Spleen (tissue), 11 donors: Measurements from ENCODE around the gene ATG5. TPM values are rescaled to one million over a fixed set of nuclear protein-coding genes. Genes with fewer than 3 reads are reported as not detected.

Experiments used
- DNase-seq: peaks from one replicate; pipeline ENCODE4 v3.0.0-alpha.2; 2020
- H3K27ac ChIP-seq, 8 donors: fragments of 200-600 bp; sonication (generic) in 7 of 8; 1 replicate in 4 of 8; 2 replicates in 4 of 8; pipeline versions ENCODE4 v1.5.0 to v1.8.0; 2016 to 2021; ENCODE audit warnings: inconsistent platforms in 4 of 8, mild to moderate bottlenecking in 4 of 8, moderate library complexity in 1 of 8
- H3K27me3 ChIP-seq, 7 donors: fragments of 200-600 bp; sonication (generic) in 6 of 7; replicated peaks in 1 of 7; 1 replicate in 4 of 7; 2 replicates in 3 of 7; pipeline versions ENCODE4 v1.5.0 to v1.8.0; 2016 to 2021; ENCODE audit warnings: inconsistent platforms in 3 of 7, mild to moderate bottlenecking in 1 of 7
- H3K36me3 ChIP-seq, 6 donors: fragments of 200-600 bp; sonication (generic) in 5 of 6; 1 replicate in 4 of 6; 2 replicates in 2 of 6; pipeline versions ENCODE4 v1.5.0 to v1.8.0; 2016 to 2021; ENCODE audit warnings: inconsistent platforms in 2 of 6
- H3K4me1 ChIP-seq, 6 donors: fragments of 200-600 bp; sonication (generic) in 5 of 6; 1 replicate in 3 of 6; 2 replicates in 3 of 6; pipeline versions ENCODE4 v1.5.0 to v1.8.0; 2016 to 2021; ENCODE audit warnings: inconsistent platforms in 3 of 6
- H3K4me3 ChIP-seq, 8 donors: fragments of 200-600 bp; sonication (generic) in 7 of 8; 1 replicate in 4 of 8; 2 replicates in 4 of 8; pipeline versions ENCODE4 v1.5.0 to v1.8.0; 2016 to 2021; ENCODE audit warnings: inconsistent platforms in 4 of 8, mild to moderate bottlenecking in 4 of 8, moderate library complexity in 2 of 8
- H3K9me3 ChIP-seq, 8 donors: fragments of 200-600 bp; sonication (generic) in 7 of 8; 1 replicate in 4 of 8; 2 replicates in 4 of 8; pipeline versions ENCODE4 v1.5.0 to v1.8.0; 2016 to 2021; ENCODE audit warnings: inconsistent platforms in 4 of 8
- CTCF ChIP-seq, 11 experiments: fragments of 200-600 bp in 7 of 11; fragments of 450-650 bp in 4 of 11; sonication (generic) in 4 of 11; IDR thresholded peaks in 8 of 11; conservative IDR thresholded peaks in 3 of 11; 1 replicate in 7 of 11; 2 replicates in 4 of 11; pipeline versions ENCODE4 v1.4.0 to v1.8.0; 2016 to 2021; ENCODE audit warnings: antibody characterized with exemption in 11 of 11, inconsistent platforms in 4 of 11, mild to moderate bottlenecking in 1 of 11
- POLR2A ChIP-seq, 3 donors: fragments of 450-650 bp; IDR thresholded peaks; one replicate each; pipeline ENCODE4 v1.5.1; 2017; ENCODE audit warnings: antibody characterized with exemption in 3 of 3, mild to moderate bottlenecking in 1 of 3
- POLR2AphosphoS5 ChIP-seq, 3 donors: sonication (generic); formaldehyde crosslinking; IDR thresholded peaks; one replicate each; pipeline ENCODE4 v1.5.1; 2017; ENCODE audit warnings: antibody characterized with exemption in 3 of 3
- WGBS, 5 donors: extraction: QIAGEN DNeasy Blood & Tissue Kit in 3 of 5; methylation state at CpG; one replicate each; pipeline versions ENCODE4 v1.1.5 to v1.1.7; 2013 to 2018; 5-methylcytosine and 5-hydroxymethylcytosine counted together
- intact Hi-C: fragments of 100-400 bp; cut with DNase I; formaldehyde crosslinking; loops from one replicate; pipeline ENCODE4 v1.15.0; 2023; ENCODE audit warnings: low total_unique reads
- polyA plus RNA-seq, 3 donors: library from polyadenylated mRNA; stranded (reverse); fragments of 200-250 nt; gene quantifications; one replicate each; pipeline ENCODE4 v1.2.1, GENCODE V29; 2013
- total RNA-seq, 7 donors: library from RNA; depleted of rRNA in 3 of 7; stranded (reverse); fragments of >200 nt in 3 of 7; fragmentation: NEBNext Ultra II Directional in 4 of 7; extraction: Animal tissue kit (Norgen Biotek cat#: 25700) in 4 of 7; gene quantifications; one replicate each; pipeline versions ENCODE4 v1.1.0 to v1.2.1, GENCODE V29; 2016 to 2021
- donor health status: healthy with polysubstance abuse.
- donor health status: DM: no; HTN: no; CAD: no; lungs with moderate emphysema.
- donor health status: DM: no; HTN: no; CAD: no.
- donor health status: Bipolar disorder and iron deficiency.
- donor health status: healthy.
- donor health status: DM: no; HTN: no; CAD: no.
- donor health status: DM: yes; HTN: yes; CAD: no.

ATG5 gene
- total and polyA plus RNA-seq, 10 donors = 12.1 to 41.6 (median 27.7) TPM

GRCh38 chr6:106160189-106160588, 165.4 kb downstream of the ATG5 start:
- no peak overlapping the region for H3K27ac ChIP-seq
- H3K9me3 ChIP-seq = no peaks in the 10 kb centered on the region
- WGBS, 5 donors = 77 to 97% (median 92%) methylated on average over 3 of the region's 3 CpGs
- H3K27me3 ChIP-seq = no peaks in the 10 kb centered on the region
- H3K4me3 ChIP-seq = no peak overlapping the region
- peaks cover 15 to 29% (median 27%) of the 10 kb centered on the region in 6 donors for H3K4me1 ChIP-seq
- no peak for TF ChIP-seq POLR2A (IDR thresholded peaks at IDR 0.05)
- no peak for TF ChIP-seq CTCF (IDR thresholded peaks at IDR 0.05 in 8 of 11, conservative IDR thresholded peaks at IDR 0.05 in 3 of 11)
- no peak for TF ChIP-seq POLR2AphosphoS5 (IDR thresholded peaks at IDR 0.05)
- H3K36me3 ChIP-seq = no peaks in the 10 kb centered on the region
- intact Hi-C loops = loop anchor here (10.0 kb wide), 1 partner anchor 45 kb away; no protein-coding TSS in a partner anchor
- no peak for DNase-seq

GRCh38 chr6:106159531-106159940, 166.0 kb downstream of the ATG5 start:
- intact Hi-C loops = no loop called here
- no peaks in the 10 kb centered on the region for H3K36me3 ChIP-seq
- H3K4me1 ChIP-seq = peaks cover 15 to 23% (median 20%) of the 10 kb centered on the region in 6 donors
- H3K4me3 ChIP-seq = no peak overlapping the region
- TF ChIP-seq CTCF (IDR thresholded peaks at IDR 0.05 in 8 of 11, conservative IDR thresholded peaks at IDR 0.05 in 3 of 11) (no peak), POLR2A (IDR thresholded peaks at IDR 0.05) (no peak), POLR2AphosphoS5 (IDR thresholded peaks at IDR 0.05) (no peak)
- no peak overlapping the region for H3K27ac ChIP-seq
- no peaks in the 10 kb centered on the region for H3K9me3 ChIP-seq
- no peak for DNase-seq
- no peaks in the 10 kb centered on the region for H3K27me3 ChIP-seq
- 87 to 97% (median 90%) methylated on average over 5 of the region's 5 CpGs for WGBS, 5 donors

GRCh38 chr6:106158816-106159215, 166.7 kb downstream of the ATG5 start:
- Histone ChIP-seq H3K4me3 (no peak overlapping the region), H3K27ac (no peak overlapping the region), H3K36me3 (no peaks in the 10 kb centered on the region), H3K4me1 (peaks cover 11 to 16% (median 13%) of the 10 kb centered on the region in 6 donors), H3K9me3 (no peaks in the 10 kb centered on the region), H3K27me3 (no peaks in the 10 kb centered on the region)
- TF ChIP-seq CTCF (IDR thresholded peaks at IDR 0.05 in 8 of 11, conservative IDR thresholded peaks at IDR 0.05 in 3 of 11) (no peak), POLR2A (IDR thresholded peaks at IDR 0.05) (no peak), POLR2AphosphoS5 (IDR thresholded peaks at IDR 0.05) (no peak)
- WGBS, 5 donors = 33 to 83% (median 74%) methylated on average over 1 of the region's 1 CpG
- intact Hi-C loops = no loop called here
- DNase-seq = no peak

- Histone ChIP-seq H3K9me3 (no peaks in the 10 kb centered on the region), H3K27ac (no peak overlapping the region), H3K27me3 (no peaks in the 10 kb centered on the region), H3K4me3 (no peak overlapping the region), H3K4me1 (no peaks in the 10 kb centered on the region), H3K36me3 (no peaks in the 10 kb centered on the region)
- TF ChIP-seq CTCF (IDR thresholded peaks at IDR 0.05 in 8 of 11, conservative IDR thresholded peaks at IDR 0.05 in 3 of 11) = no peak
- TF ChIP-seq POLR2AphosphoS5 (IDR thresholded peaks at IDR 0.05) = no peak
- no peak for TF ChIP-seq POLR2A (IDR thresholded peaks at IDR 0.05)
- WGBS, 5 donors = 67 to 83% (median 74%) methylated on average over 3 of the region's 3 CpGs
- no peak for DNase-seq
- intact Hi-C loops = no loop called here
These were observed 168.7 kb downstream of the ATG5 start for GRCh38 chr6:106156863-106157262.
